Fibroblast of skin of abdomen (primary cell): ENCODE measurements around the gene CISTR.
A peak's percentile ranks its signal among the peaks of the same experiment; 100 is the strongest.
"Not testable (repeated sequence)": the region's sequence is repeated elsewhere in the genome, so short reads cannot be mapped to it uniquely, and the experiment has no call there.

Source experiments
- DNase-seq: peaks from one replicate; pipeline ENCODE4 v3.0.0-alpha.2; 2013

Gene CISTR

DNA sequence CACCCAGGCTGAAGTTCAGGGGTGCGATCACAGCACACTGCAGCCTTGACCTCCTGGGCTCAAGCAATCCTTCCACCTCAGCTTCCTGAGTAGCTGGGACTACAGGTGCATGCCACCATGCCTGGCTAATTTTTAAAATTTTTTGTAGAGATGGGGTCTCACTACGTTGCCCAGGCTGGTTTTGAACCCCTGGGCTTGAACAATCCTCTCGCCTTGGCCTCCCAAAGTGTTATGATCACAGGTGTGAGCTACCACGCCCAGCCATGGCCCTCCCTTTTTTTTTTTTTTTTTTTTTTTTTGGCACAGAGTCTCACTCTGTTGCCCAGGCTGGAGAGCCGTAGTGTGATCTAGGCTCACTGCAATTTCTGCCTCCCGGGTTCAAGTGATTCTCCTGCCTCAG, 33.2 kb downstream of the CISTR start:
- DNase-seq: not testable (repeated sequence)

DNA sequence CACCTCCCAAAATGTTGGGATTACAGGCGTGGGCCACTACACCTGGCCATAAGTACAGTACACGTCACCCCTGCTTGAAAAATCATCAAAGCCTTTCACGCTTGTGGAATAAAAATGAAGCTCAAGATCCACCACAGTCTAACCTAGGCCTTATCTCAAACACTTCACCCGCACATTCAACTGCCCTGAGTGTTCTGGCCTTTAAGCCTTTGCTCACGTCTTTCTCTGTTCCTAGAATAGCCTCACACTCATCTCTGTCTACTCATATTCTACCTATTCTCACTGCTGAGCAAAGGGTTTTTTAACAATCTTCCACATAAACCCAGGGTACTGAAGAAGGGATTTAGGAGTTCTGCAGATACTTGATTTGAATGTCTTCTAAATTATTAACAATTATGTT, 34.5 kb downstream of the CISTR start:
- DNase-seq: no peak

DNA sequence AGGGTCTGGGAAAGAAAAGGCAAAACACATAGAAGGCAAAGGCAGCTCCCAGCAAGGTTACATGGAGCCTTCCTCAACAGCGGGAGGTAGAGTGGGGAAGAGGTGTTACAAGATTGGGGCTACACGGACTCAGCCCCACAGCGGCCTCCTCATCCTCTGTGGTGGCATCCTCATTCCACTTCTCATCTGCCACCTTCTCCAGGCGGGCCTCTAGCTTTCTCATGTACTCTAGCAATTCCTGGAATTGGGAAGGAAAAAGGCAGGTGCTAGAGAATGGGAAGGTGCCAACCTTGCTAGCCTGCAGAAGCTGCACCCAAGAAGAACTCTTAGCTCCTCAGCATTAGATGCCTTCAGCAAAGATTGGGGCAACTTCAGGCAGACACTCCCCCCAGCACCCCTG, 37.8 kb downstream of the CISTR start:
- no peak for DNase-seq

GRCh38 chr12:53713516-53713915, 38.3 kb downstream of the CISTR start:
- no peak for DNase-seq

- no peak for DNase-seq
Measured at GRCh38 chr12:53712059-53712643, 39.6 kb downstream of the CISTR start.

GRCh38 chr12:53710091-53710490, 41.7 kb downstream of the CISTR start:
- DNase-seq: no peak

- no peak for DNase-seq
Measured at GRCh38 chr12:53709671-53710070, 42.1 kb downstream of the CISTR start.

DNA sequence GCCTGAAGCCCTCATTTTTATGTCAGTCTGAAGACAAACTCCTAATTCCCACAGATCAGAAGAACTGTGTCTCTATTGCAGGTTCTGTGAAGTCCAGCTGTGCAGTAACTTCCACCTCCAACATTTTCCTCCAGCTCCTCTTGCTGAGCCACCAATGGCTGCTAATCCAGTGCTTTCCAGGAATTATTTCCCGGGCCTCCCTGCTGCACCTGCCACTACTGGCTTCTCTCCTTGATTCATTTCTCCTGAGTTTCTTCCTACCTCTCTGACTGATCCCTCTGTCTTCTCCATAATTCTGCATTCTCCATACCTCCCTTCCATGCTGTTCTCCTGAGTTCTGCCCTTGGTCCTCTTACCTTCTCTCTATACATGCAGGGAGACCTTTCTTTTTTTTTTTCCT, 45.7 kb downstream of the CISTR start:
- no peak for DNase-seq

GRCh38 chr12:53703756-53704155, 48.0 kb downstream of the CISTR start:
- DNase-seq: peak; percentile 73

GRCh38 chr12:53701518-53702264, 50.1 kb downstream of the CISTR start:
- peak; percentile 65 for DNase-seq

- no peak for DNase-seq
Measured at GRCh38 chr12:53700567-53700966, 51.2 kb downstream of the CISTR start.

DNA sequence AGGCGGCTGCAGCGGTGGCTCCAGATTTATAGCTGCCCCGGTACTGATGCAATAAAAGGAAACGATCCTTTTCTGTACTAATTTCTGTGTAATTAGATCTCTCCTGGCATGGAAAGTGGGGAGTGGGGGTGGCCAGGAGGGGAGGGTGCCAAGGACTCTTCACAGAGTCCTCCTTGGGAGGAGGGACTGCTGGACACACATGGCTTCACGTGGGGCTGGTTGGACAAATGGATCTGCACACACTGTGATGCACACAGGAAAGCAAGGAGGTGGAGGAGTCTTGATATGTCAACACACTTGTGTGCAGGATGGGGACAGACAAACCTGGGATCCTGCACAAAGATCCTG, 52.1 kb downstream of the CISTR start:
- peak; percentile 21 for DNase-seq

DNA sequence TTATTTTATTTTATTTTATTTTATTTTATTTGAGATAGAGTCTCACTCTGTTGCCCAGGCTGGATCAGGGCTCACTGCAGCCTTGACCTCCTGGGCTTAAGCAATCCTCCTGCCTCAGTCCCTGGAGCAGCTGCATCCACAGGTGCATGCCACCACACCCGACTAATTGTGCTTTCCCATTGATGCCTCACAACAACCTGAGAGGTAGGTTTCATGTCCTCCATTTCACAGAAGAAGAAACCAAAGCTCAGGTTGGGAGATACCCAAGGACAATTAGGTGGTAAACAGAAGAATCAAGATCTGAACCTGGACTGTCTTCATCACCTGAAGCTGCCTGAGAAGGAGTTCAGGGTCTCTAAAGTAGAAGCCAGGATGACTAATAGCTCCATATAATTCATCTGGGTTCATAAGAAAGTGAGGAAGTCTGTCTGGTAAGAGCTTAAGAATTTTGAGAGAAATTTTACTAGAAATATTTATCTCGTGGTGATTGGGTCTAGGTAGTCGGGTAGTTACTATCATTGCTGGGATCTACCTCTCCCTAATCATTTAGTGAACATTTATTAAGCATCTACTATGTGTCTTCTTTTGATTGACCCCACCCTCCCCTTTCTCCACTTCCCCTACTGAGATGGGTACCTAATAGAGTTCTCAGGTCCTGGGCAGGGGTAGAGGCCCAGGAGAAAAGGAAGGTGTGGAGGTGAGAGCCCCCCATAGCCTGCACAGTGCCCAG, 52.7 kb downstream of the CISTR start:
- DNase-seq: peak; percentile 12

GRCh38 chr12:53696655-53697331, 55.0 kb downstream of the CISTR start:
- no peak for DNase-seq
